RWPE2 (cell line): ENCODE measurements around the gene TCERG1L.

Source experiments
- ATAC-seq: fragments of 200-7000 bp; cut with Tn5 transposase; 3 replicates; pipeline ENCODE4 v1.9.1; 2021; ENCODE audit warnings: low read depth
- DNase-seq: peaks from one replicate; pipeline ENCODE4 v3.0.0-alpha.2; 2020; ENCODE audit warnings: low spot score
- H3K27ac ChIP-seq: fragments of 450-650 bp; 2 replicates; pipeline ENCODE4 v1.5.1; 2017; ENCODE audit warnings: mild to moderate bottlenecking; ENCODE audit not compliant: poor library complexity, severe bottlenecking
- H3K27me3 ChIP-seq: fragments of 250-450 bp; sonication (Bioruptor Pico); 2 replicates; pipeline ENCODE4 v1.5.1; 2021; ENCODE audit warnings: mild to moderate bottlenecking, moderate library complexity; ENCODE audit not compliant: insufficient read depth, poor library complexity, severe bottlenecking
- H3K36me3 ChIP-seq: fragments of 250-450 bp; sonication (Bioruptor Pico); 2 replicates; pipeline ENCODE4 v1.5.1; 2020; ENCODE audit warnings: low read depth, mild to moderate bottlenecking, moderate library complexity
- H3K4me1 ChIP-seq: fragments of 250-450 bp; sonication (Bioruptor Pico); 2 replicates; pipeline ENCODE4 v1.5.1; 2021; ENCODE audit warnings: mild to moderate bottlenecking, moderate library complexity; ENCODE audit not compliant: insufficient read depth, poor library complexity, severe bottlenecking
- H3K4me3 ChIP-seq: fragments of 250-450 bp; sonication (Bioruptor Pico); 2 replicates; pipeline ENCODE4 v1.5.1; 2021; ENCODE audit warnings: mild to moderate bottlenecking, moderate library complexity; ENCODE audit not compliant: severe bottlenecking
- H3K9me3 ChIP-seq: fragments of 250-450 bp; sonication (Bioruptor Pico); 2 replicates; pipeline ENCODE4 v1.5.1; 2021; ENCODE audit warnings: mild to moderate bottlenecking, moderate library complexity; ENCODE audit not compliant: severe bottlenecking
- CTCF ChIP-seq: fragments of 450-650 bp; IDR thresholded peaks from one replicate; pipeline ENCODE4 v1.5.1; 2017; ENCODE audit warnings: mild to moderate bottlenecking, moderate library complexity; ENCODE audit not compliant: poor library complexity, severe bottlenecking

Gene TCERG1L

GRCh38 chr10:131092386-131092785, 219.1 kb downstream of the TCERG1L start:
- no peaks in the 10 kb centered on the region for H3K9me3 ChIP-seq
- no peak overlapping the region for H3K27ac ChIP-seq
- H3K4me1 ChIP-seq = no peaks in the 10 kb centered on the region
- no peak for TF ChIP-seq CTCF
- H3K36me3 ChIP-seq = no peaks in the 10 kb centered on the region
- no peaks in the 10 kb centered on the region for H3K27me3 ChIP-seq
- DNase-seq (no peak), ATAC-seq (no peak)
- H3K4me3 ChIP-seq = no peak overlapping the region

- H3K27me3 ChIP-seq = no peaks in the 10 kb centered on the region
- DNase-seq = no peak
- no peaks in the 10 kb centered on the region for H3K9me3 ChIP-seq
- no peaks in the 10 kb centered on the region for H3K4me1 ChIP-seq
- ATAC-seq = no peak
- no peak overlapping the region for H3K4me3 ChIP-seq
- H3K27ac ChIP-seq = no peak overlapping the region
- no peaks in the 10 kb centered on the region for H3K36me3 ChIP-seq
- TF ChIP-seq CTCF = no peak
Measured at GRCh38 chr10:131091682-131092081, 219.8 kb downstream of the TCERG1L start.

GRCh38 chr10:131090761-131091661, 220.5 kb downstream of the TCERG1L start:
- no peaks in the 10 kb centered on the region for H3K9me3 ChIP-seq
- no peak overlapping the region for H3K4me3 ChIP-seq
- no peak overlapping the region for H3K27ac ChIP-seq
- DNase-seq = no peak
- H3K27me3 ChIP-seq = no peaks in the 10 kb centered on the region
- no peaks in the 10 kb centered on the region for H3K4me1 ChIP-seq
- no peaks in the 10 kb centered on the region for H3K36me3 ChIP-seq
- TF ChIP-seq CTCF = no peak
- ATAC-seq = no peak

- no peaks in the 10 kb centered on the region for H3K9me3 ChIP-seq
- no peak overlapping the region for H3K4me3 ChIP-seq
- ATAC-seq (no peak), DNase-seq (no peak)
- H3K36me3 ChIP-seq = no peaks in the 10 kb centered on the region
- H3K4me1 ChIP-seq = no peaks in the 10 kb centered on the region
- no peak for TF ChIP-seq CTCF
- no peaks in the 10 kb centered on the region for H3K27me3 ChIP-seq
- H3K27ac ChIP-seq = no peak overlapping the region
Measured at GRCh38 chr10:131089861-131090260, 221.7 kb downstream of the TCERG1L start.

- no peak for TF ChIP-seq CTCF
- no peaks in the 10 kb centered on the region for H3K27me3 ChIP-seq
Measured at GRCh38 chr10:131089150-131089549, 222.4 kb downstream of the TCERG1L start.

More at GRCh38 chr10:131089150-131089549, 222.4 kb downstream of the TCERG1L start:
- H3K4me3 ChIP-seq = no peak overlapping the region
- no peaks in the 10 kb centered on the region for H3K4me1 ChIP-seq
- H3K36me3 ChIP-seq = no peaks in the 10 kb centered on the region
- no peak for ATAC-seq
- DNase-seq = no peak
- H3K27ac ChIP-seq = no peak overlapping the region
- H3K9me3 ChIP-seq = no peaks in the 10 kb centered on the region
